CD4-positive, alpha-beta T cell treated with Interleukin-1 beta for 1 hour (primary cell): ENCODE results near the gene LY6G6F.

ENCODE experiments used
- DNase-seq, 2 donors: peaks; one replicate each; pipeline ENCODE4 v3.0.0-alpha.2; 2020 to 2022

The LY6G6F gene

GRCh38 chr6:31676904-31677303 lies 29.8 kb upstream of the LY6G6F start:
- no peak for DNase-seq

- DNase-seq: no peak
These were observed 28.7 kb upstream of the LY6G6F start for GRCh38 chr6:31677955-31678354.

GRCh38 chr6:31680226-31681134 lies 26.2 kb upstream of the LY6G6F start, which contains the start of gene LY6G5C:
Gene LY6G5C (minus strand): TSS chr6:31681067. CDS start chr6:31680373, 694 bp downstream.
- peak; percentile 76 to 80 for DNase-seq

GRCh38 chr6:31681135-31681671 lies 25.5 kb upstream of the LY6G6F start:
- DNase-seq: peak; percentile 34

- DNase-seq: no peak
These were observed 23.1 kb upstream of the LY6G6F start for GRCh38 chr6:31683591-31683990.

- DNase-seq: no peak
These were observed 20.2 kb upstream of the LY6G6F start for GRCh38 chr6:31686483-31686882.

GRCh38 chr6:31687321-31687720 lies 19.3 kb upstream of the LY6G6F start:
- no peak for DNase-seq

GRCh38 chr6:31687860-31688693 lies 18.6 kb upstream of the LY6G6F start:
- DNase-seq: no peak

- peak in 1 of 2 donors; percentile 13 for DNase-seq
These were observed 17.2 kb upstream of the LY6G6F start for GRCh38 chr6:31689249-31690110.

GRCh38 chr6:31690231-31691077 lies 16.2 kb upstream of the LY6G6F start:
- no peak for DNase-seq

- no peak for DNase-seq
These were observed 15.6 kb upstream of the LY6G6F start for GRCh38 chr6:31691078-31691463.

- DNase-seq: no peak
These were observed 15.0 kb upstream of the LY6G6F start for GRCh38 chr6:31691564-31692108.

GRCh38 chr6:31692353-31692752 lies 14.3 kb upstream of the LY6G6F start:
- no peak for DNase-seq

- DNase-seq: no peak
These were observed 13.8 kb upstream of the LY6G6F start for GRCh38 chr6:31692886-31693285.

- DNase-seq: no peak
These were observed 13.1 kb upstream of the LY6G6F start for GRCh38 chr6:31693535-31693934.

- no peak for DNase-seq
These were observed 9.1 kb upstream of the LY6G6F start for GRCh38 chr6:31697555-31697954.

- no peak for DNase-seq
These were observed 5.8 kb upstream of the LY6G6F start for GRCh38 chr6:31700740-31701401.

- DNase-seq: no peak
These were observed 4.8 kb upstream of the LY6G6F start for GRCh38 chr6:31701666-31702404.

GRCh38 chr6:31702405-31702818 lies 4.3 kb upstream of the LY6G6F start:
- peak in 1 of 2 donors; percentile 10 for DNase-seq
